ENCODE data around the gene RRAS2. TPM values are rescaled to one million over a fixed set of nuclear protein-coding genes. Genes with fewer than 3 reads are reported as not detected.
"Not testable (repeated sequence)": the region's sequence is repeated elsewhere in the genome, so short reads cannot be mapped to it uniquely, and the experiment has no call there.

Gene RRAS2
- total RNA-seq, 4 donors from 2014 or later, result 24.1 to 28.5 (median 25.5) TPM

DNA sequence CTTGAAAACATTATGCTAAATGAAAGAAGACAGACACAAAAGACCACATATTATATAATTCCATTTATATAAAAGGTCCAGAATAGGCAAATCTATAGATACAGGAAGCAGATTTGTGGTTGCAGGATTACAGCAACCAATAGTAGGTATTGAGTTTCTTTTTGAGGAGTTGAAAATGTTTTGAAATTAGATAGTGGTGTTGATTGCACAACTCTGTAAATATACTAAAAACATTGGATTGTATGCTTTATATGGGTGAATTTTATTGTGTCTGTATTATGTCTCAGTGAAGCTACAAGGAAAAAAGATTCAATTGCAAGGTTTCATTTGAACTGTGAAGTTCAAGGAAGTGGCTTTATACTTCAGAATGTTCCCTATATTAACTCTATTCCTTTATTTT, 3.0 kb upstream of the RRAS2 start:
- no peaks in the 10 kb centered on the region for H3K9me3 ChIP-seq
- peaks cover 16% of the 10 kb centered on the region for H3K4me1 ChIP-seq
- no peak overlapping the region for H3K4me3 ChIP-seq
- H3K36me3 ChIP-seq, result no peaks in the 10 kb centered on the region
- no peak for DNase-seq (ENCODE audit: low spot score in 2 of 2)
- H3K27ac ChIP-seq, result no peak overlapping the region
- no peaks in the 10 kb centered on the region for H3K27me3 ChIP-seq
- TF ChIP-seq POLR2AphosphoS5 (IDR thresholded peaks at IDR 0.05) (no peak), EP300 (IDR thresholded peaks at IDR 0.05) (no peak), POLR2A (IDR thresholded peaks at IDR 0.05) (no peak)
- TF ChIP-seq, protein P1, sequence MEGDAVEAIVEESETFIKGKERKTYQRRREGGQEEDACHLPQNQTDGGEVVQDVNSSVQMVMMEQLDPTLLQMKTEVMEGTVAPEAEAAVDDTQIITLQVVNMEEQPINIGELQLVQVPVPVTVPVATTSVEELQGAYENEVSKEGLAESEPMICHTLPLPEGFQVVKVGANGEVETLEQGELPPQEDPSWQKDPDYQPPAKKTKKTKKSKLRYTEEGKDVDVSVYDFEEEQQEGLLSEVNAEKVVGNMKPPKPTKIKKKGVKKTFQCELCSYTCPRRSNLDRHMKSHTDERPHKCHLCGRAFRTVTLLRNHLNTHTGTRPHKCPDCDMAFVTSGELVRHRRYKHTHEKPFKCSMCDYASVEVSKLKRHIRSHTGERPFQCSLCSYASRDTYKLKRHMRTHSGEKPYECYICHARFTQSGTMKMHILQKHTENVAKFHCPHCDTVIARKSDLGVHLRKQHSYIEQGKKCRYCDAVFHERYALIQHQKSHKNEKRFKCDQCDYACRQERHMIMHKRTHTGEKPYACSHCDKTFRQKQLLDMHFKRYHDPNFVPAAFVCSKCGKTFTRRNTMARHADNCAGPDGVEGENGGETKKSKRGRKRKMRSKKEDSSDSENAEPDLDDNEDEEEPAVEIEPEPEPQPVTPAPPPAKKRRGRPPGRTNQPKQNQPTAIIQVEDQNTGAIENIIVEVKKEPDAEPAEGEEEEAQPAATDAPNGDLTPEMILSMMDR (IDR thresholded peaks at IDR 0.05), result no peak

DNA sequence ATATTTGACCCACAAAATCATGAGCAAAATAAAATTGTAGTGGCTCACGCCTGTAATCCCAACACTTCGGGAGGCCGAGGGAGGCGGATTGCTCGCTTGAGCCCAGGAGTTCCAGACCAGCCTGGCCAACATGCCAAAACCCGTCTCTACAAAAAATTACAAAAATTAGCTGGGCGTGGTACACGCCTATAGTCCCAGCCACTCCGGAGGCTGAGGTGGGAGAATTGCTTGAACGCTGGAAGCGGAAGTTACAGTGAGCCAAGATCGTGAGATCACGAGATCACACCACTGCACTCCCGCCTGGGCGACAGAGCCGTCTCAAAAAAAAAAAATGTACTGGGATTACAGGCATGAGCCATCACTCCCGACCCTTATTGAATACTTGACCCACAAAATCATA, 2.0 kb upstream of the RRAS2 start:
- no peaks in the 10 kb centered on the region for H3K36me3 ChIP-seq
- H3K4me1 ChIP-seq, result peaks cover 17% of the 10 kb centered on the region
- no peak for TF ChIP-seq POLR2AphosphoS5 (IDR thresholded peaks at IDR 0.05)
- TF ChIP-seq EP300 (IDR thresholded peaks at IDR 0.05), result no peak
- TF ChIP-seq, protein P1 (IDR thresholded peaks at IDR 0.05), result no peak
- TF ChIP-seq POLR2A (IDR thresholded peaks at IDR 0.05), result no peak
- no peaks in the 10 kb centered on the region for H3K9me3 ChIP-seq
- H3K27ac ChIP-seq, result no peak overlapping the region
- no peak overlapping the region for H3K4me3 ChIP-seq
- no peaks in the 10 kb centered on the region for H3K27me3 ChIP-seq
- DNase-seq (ENCODE audit: low spot score in 2 of 2), result no peak
- 81% methylated on average over 17 of the region's 17 CpGs for WGBS

DNA sequence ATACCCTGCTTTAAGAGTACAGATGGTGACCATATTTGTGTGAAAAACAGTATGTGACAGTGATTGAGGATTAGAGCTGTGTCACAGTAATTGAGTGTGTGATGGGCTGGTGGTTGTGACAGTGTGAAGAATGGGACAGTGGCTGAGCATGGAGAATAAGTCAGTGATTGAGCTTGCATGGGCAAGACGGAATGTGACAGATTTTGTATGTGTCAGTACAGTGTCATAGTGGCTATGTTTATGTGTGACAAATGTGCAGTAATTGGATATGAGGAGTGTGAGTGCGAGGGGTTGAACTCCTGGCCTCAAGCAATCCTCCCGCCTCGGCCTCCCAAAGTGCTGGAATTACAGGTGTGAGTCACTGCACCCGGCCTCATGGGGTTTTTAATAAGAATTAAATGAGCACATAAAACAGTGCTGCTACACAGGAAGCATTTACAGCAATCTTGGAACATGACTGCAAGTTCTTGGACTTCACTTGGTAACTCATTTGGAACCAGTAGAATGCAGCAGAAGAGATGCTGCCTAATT, 583 bp upstream of the RRAS2 start:
- WGBS, result 64% methylated on average over 5 of the region's 5 CpGs
- Histone ChIP-seq H3K36me3 (no peaks in the 10 kb centered on the region), H3K27me3 (no peaks in the 10 kb centered on the region), H3K4me1 (peaks cover 17% of the 10 kb centered on the region), H3K27ac (no peak overlapping the region), H3K9me3 (no peaks in the 10 kb centered on the region), H3K4me3 (peak overlapping the region; percentile 95)
- DNase-seq (ENCODE audit: low spot score in 2 of 2), result no peak
- TF ChIP-seq POLR2AphosphoS5 (IDR thresholded peaks at IDR 0.05) (no peak), POLR2A (IDR thresholded peaks at IDR 0.05) (no peak), EP300 (IDR thresholded peaks at IDR 0.05) (no peak)
- TF ChIP-seq, protein P1 (IDR thresholded peaks at IDR 0.05), result no peak

DNA sequence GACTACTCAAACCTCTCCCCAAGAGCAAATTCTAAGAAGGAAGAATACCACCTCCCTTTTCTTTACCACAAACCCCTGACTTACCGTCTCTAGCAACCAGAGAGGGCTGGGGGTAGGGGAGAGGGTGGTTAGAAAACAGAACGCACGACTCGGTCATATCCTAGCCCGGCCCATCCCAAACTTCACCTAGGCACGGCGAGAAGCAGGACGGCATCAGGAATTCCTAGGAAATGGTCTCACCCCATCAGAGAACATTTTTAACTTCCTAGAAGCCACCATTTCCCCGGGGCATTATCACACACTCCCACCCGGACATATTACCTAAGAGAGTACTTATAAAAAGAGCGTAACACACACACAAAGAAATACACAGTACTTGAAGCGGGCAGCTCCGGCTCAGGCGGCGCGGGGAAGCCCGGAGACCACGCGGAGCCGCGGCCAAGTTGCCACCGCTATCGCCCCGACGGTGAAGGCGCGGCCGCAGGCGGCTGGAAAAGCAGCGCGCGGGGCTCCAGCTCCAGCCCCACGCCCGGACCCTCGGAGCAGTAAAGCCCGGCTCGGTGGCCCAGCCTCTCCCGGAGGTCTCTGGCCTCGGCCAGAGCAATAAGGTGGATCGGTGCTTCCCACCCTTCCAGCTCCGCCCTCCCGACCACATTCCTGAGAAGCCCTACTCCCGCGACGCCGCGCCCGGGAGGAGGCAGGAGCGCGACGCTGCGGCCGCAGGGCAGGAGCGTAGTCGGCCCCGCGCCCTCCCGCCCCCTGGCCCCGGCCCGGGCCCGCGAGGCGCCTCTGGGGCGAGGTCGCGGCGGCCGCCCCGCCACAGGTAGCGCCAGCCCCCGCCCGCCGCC, 878 bp downstream of the RRAS2 start:
- 2% methylated on average over 8 of the region's 73 CpGs for WGBS
- H3K4me1 ChIP-seq, result peaks cover 17% of the 10 kb centered on the region
- peak overlapping the region; percentile 87 for H3K27ac ChIP-seq
- H3K9me3 ChIP-seq, result no peaks in the 10 kb centered on the region
- no peaks in the 10 kb centered on the region for H3K36me3 ChIP-seq
- TF ChIP-seq EP300 (IDR thresholded peaks at IDR 0.05), result no peak
- TF ChIP-seq, protein P1 (IDR thresholded peaks at IDR 0.05), result no peak
- no peak for TF ChIP-seq POLR2AphosphoS5 (IDR thresholded peaks at IDR 0.05)
- no peak for TF ChIP-seq POLR2A (IDR thresholded peaks at IDR 0.05)
- DNase-seq (ENCODE audit: low spot score in 2 of 2), result peak in 1 of 2 donors; percentile 78
- no peaks in the 10 kb centered on the region for H3K27me3 ChIP-seq
- H3K4me3 ChIP-seq, result peak overlapping the region; percentile 95

DNA sequence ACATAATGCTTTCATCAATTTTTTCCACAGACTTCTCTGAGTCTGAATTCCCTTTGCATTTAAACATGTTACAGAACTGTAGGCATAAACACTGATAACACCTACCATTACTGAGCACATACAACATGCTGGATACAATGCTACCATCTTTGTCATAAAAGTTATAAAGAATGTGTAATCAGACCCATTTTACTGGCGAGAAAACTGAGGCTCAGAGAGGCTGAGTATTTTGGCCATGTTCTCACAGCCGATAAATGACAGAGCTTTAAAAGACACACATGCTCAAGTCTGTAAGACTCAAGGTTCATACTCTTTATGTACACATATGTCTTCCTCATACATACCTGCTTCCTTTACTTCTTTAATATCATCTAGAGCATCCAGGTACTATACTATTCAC, 2.6 kb downstream of the RRAS2 start:
- Histone ChIP-seq H3K9me3 (no peaks in the 10 kb centered on the region), H3K4me1 (peaks cover 17% of the 10 kb centered on the region), H3K4me3 (no peak overlapping the region), H3K27me3 (no peaks in the 10 kb centered on the region), H3K36me3 (no peaks in the 10 kb centered on the region), H3K27ac (no peak overlapping the region)
- no peak for DNase-seq (ENCODE audit: low spot score in 2 of 2)
- WGBS, result 95% methylated on average over 2 of the region's 2 CpGs
- TF ChIP-seq, protein P1 (IDR thresholded peaks at IDR 0.05), result no peak
- TF ChIP-seq POLR2AphosphoS5 (IDR thresholded peaks at IDR 0.05) (no peak), POLR2A (IDR thresholded peaks at IDR 0.05) (no peak), EP300 (IDR thresholded peaks at IDR 0.05) (no peak)

DNA sequence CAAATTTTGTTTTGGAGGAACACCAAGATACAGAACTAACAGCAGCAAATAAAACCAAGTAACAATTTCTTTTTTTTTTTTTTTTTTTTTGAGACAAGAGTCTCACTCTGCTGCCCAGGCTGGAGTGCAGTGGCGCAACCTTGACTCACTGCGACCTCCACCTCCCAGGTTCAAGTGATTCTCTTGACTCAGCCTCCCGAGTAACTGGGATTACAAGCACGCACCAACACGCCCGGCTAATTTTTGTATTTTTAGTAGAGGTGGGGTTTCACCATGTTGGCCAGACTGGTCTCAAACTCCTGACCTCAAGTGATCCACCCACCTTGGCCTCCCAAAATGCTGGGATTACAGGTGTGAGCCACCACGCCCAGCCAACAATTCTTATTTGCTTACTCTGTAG, 4.4 kb downstream of the RRAS2 start:
- peaks cover 17% of the 10 kb centered on the region for H3K4me1 ChIP-seq
- not testable (repeated sequence) for H3K9me3 ChIP-seq; DNase-seq (ENCODE audit: low spot score in 2 of 2); H3K27ac ChIP-seq; H3K36me3 ChIP-seq; H3K4me3 ChIP-seq; H3K27me3 ChIP-seq
- WGBS, result 93% methylated on average over 7 of the region's 7 CpGs
